Mesenchymal stem cell (in vitro differentiated cells and primary cell): ENCODE measurements around the gene DPYSL5.

Experiments used
- DNase-seq: peaks from one replicate; pipeline ENCODE4 v3.0.0-alpha.2; 2013
- H2AFZ ChIP-seq: one replicate; pipeline ENCODE4 v1.6.1; 2013; ENCODE audit warnings: low read depth, mild to moderate bottlenecking, control low read depth, inconsistent platforms, low read length, moderate library complexity
- H2AK5ac ChIP-seq: 2 replicates; pipeline ENCODE4 v1.6.1; 2013; ENCODE audit warnings: low read length, moderate library complexity, mild to moderate bottlenecking, inconsistent platforms; ENCODE audit not compliant: severe bottlenecking
- H2BK120ac ChIP-seq: one replicate; pipeline ENCODE4 v1.6.1; 2013; ENCODE audit warnings: low read depth, mild to moderate bottlenecking, inconsistent platforms, low read length, moderate library complexity
- H2BK12ac ChIP-seq, 2 experiments: one replicate each; pipeline ENCODE4 v1.6.1; 2013; ENCODE audit warnings: inconsistent platforms in 2 of 2, low read length in 2 of 2, mild to moderate bottlenecking in 2 of 2, moderate library complexity in 2 of 2, control low read depth in 1 of 2
- H2BK15ac ChIP-seq: one replicate; pipeline ENCODE4 v1.6.1; 2013; ENCODE audit warnings: mild to moderate bottlenecking, low read depth, inconsistent platforms; ENCODE audit not compliant: poor library complexity, severe bottlenecking
- H2BK5ac ChIP-seq: 2 replicates; pipeline ENCODE4 v1.6.1; 2013; ENCODE audit warnings: low read depth, mild to moderate bottlenecking, low read length, control low read depth, inconsistent platforms; ENCODE audit not compliant: poor library complexity, severe bottlenecking
- H3K14ac ChIP-seq, 2 experiments: one replicate each; pipeline ENCODE4 v1.6.1; 2013; ENCODE audit warnings: inconsistent platforms in 2 of 2, low read length in 2 of 2, control low read depth in 1 of 2, mild to moderate bottlenecking in 1 of 2, moderate library complexity in 1 of 2
- H3K18ac ChIP-seq, 2 experiments: one replicate each; pipeline ENCODE4 v1.6.1; 2013; ENCODE audit warnings: inconsistent platforms in 2 of 2, low read length in 2 of 2, control low read depth in 1 of 2, low read depth in 1 of 2, mild to moderate bottlenecking in 1 of 2
- H3K23ac ChIP-seq, 2 experiments: one replicate each; pipeline ENCODE4 v1.6.1; 2013; ENCODE audit warnings: inconsistent platforms in 2 of 2, low read length in 2 of 2, mild to moderate bottlenecking in 2 of 2, moderate library complexity in 2 of 2, control low read depth in 1 of 2
- H3K27ac ChIP-seq: 2 replicates; pipeline ENCODE4 v1.5.1; 2013; ENCODE audit warnings: mild to moderate bottlenecking, moderate library complexity, low read length, control low read depth, inconsistent platforms; ENCODE audit not compliant: poor library complexity, severe bottlenecking
- H3K27me3 ChIP-seq, 2 experiments: 2 replicates each; pipeline versions ENCODE4 v1.6.1 to v1.7.0; 2013; ENCODE audit warnings: low read length in 2 of 2, mild to moderate bottlenecking in 2 of 2, moderate library complexity in 2 of 2, control low read depth in 1 of 2, inconsistent platforms in 1 of 2; ENCODE audit not compliant: control insufficient read depth in 1 of 2, insufficient read depth in 1 of 2
- H3K36me3 ChIP-seq, 2 experiments: 2 replicates each; pipeline versions ENCODE4 v1.6.1 to v1.7.0; 2013; ENCODE audit warnings: low read length in 2 of 2, control low read depth in 1 of 2, inconsistent platforms in 1 of 2, low read depth in 1 of 2, mild to moderate bottlenecking in 1 of 2; ENCODE audit not compliant: insufficient read depth in 2 of 2, control insufficient read depth in 1 of 2
- H3K4ac ChIP-seq, 2 experiments: one replicate each; pipeline ENCODE4 v1.6.1; 2013; ENCODE audit warnings: inconsistent platforms in 2 of 2, low read length in 2 of 2, mild to moderate bottlenecking in 2 of 2, moderate library complexity in 2 of 2, control low read depth in 1 of 2, low read depth in 1 of 2
- H3K4me1 ChIP-seq: 2 replicates; pipeline ENCODE4 v1.6.1; 2013; ENCODE audit warnings: low read depth, low read length, control low read depth; ENCODE audit not compliant: control insufficient read depth, insufficient read depth
- H3K4me2 ChIP-seq: 2 replicates; pipeline ENCODE4 v1.6.1; 2013; ENCODE audit warnings: low read length, mild to moderate bottlenecking, inconsistent platforms; ENCODE audit not compliant: poor library complexity, severe bottlenecking
- H3K4me3 ChIP-seq, 2 experiments: 2 replicates each; pipeline versions ENCODE4 v1.5.1 to v1.7.0; 2013; ENCODE audit warnings: low read length in 2 of 2, mild to moderate bottlenecking in 2 of 2, control low read depth in 1 of 2, low read depth in 1 of 2; ENCODE audit not compliant: insufficient read depth in 1 of 2
- H3K79me1 ChIP-seq: replicated peaks from 2 replicates; pipeline ENCODE4 v1.6.1; 2013; ENCODE audit warnings: mild to moderate bottlenecking, control low read depth, low read length, inconsistent platforms; ENCODE audit not compliant: poor library complexity, severe bottlenecking
- H3K9ac ChIP-seq: 2 replicates; pipeline ENCODE4 v1.7.0; 2013; ENCODE audit warnings: mild to moderate bottlenecking, low read length, moderate library complexity
- H3K9me3 ChIP-seq: 2 replicates; pipeline ENCODE4 v1.7.0; 2013; ENCODE audit warnings: mild to moderate bottlenecking, low read length; ENCODE audit not compliant: control insufficient read depth
- H4K8ac ChIP-seq: one replicate; pipeline ENCODE4 v1.6.1; 2013; ENCODE audit warnings: inconsistent platforms, mild to moderate bottlenecking, low read length, moderate library complexity
- H4K91ac ChIP-seq: one replicate; pipeline ENCODE4 v1.6.1; 2013; ENCODE audit warnings: mild to moderate bottlenecking, low read length, inconsistent platforms
- whole genome bisulfite sequencing: methylation state at CpG from one replicate; pipeline ENCODE4 v1.1.7; 2013; ENCODE audit warnings: mixed read lengths; 5-methylcytosine and 5-hydroxymethylcytosine counted together

Gene DPYSL5

GRCh38 chr2:26846334-26847306 lies 1.3 kb upstream of the DPYSL5 start:
- Histone ChIP-seq H4K91ac (no peak overlapping the region), H3K27me3 (peaks cover 75 to 90% of the 10 kb centered on the region in 2 experiments), H2BK5ac (no peak overlapping the region), H3K4me2 (no peak overlapping the region), H3K27ac (no peak overlapping the region), H2BK15ac (no peak overlapping the region), H3K79me1 (no peaks in the 10 kb centered on the region), H2AFZ (no peak overlapping the region), H3K36me3 (no peaks in the 10 kb centered on the region), H3K9me3 (no peaks in the 10 kb centered on the region), H3K4ac (no peak overlapping the region), H2BK12ac (no peak overlapping the region), H3K23ac (no peak overlapping the region), H3K14ac (no peak overlapping the region), H3K4me1 (peaks cover 26% of the 10 kb centered on the region), H3K4me3 (peak overlapping the region in 1 of 2 experiments; percentile 36), H2AK5ac (no peak overlapping the region), H4K8ac (no peak overlapping the region), H3K18ac (no peak overlapping the region), H3K9ac (no peak overlapping the region), H2BK120ac (no peak overlapping the region)
- peak; percentile 73 for DNase-seq
- WGBS = 17% methylated on average over 33 of the region's 39 CpGs

- no peak overlapping the region for H2BK15ac ChIP-seq
- H3K23ac ChIP-seq = peak overlapping the region; percentile 31 to 79
- no peak overlapping the region for H2BK12ac ChIP-seq
- H2AK5ac ChIP-seq = no peak overlapping the region
- no peak overlapping the region for H3K4me3 ChIP-seq
- H3K18ac ChIP-seq = no peak overlapping the region
- DNase-seq = no peak
- H2BK120ac ChIP-seq = no peak overlapping the region
- no peak overlapping the region for H3K4ac ChIP-seq
- H2BK5ac ChIP-seq = no peak overlapping the region
- H4K91ac ChIP-seq = no peak overlapping the region
- H3K4me2 ChIP-seq = peak overlapping the region; percentile 74
- H3K14ac ChIP-seq = no peak overlapping the region
- no peak overlapping the region for H3K9ac ChIP-seq
- H4K8ac ChIP-seq = no peak overlapping the region
- 3% methylated on average over 27 of the region's 27 CpGs for WGBS
- H2AFZ ChIP-seq = no peak overlapping the region
- peaks cover 26% of the 10 kb centered on the region for H3K4me1 ChIP-seq
- no peaks in the 10 kb centered on the region for H3K9me3 ChIP-seq
- H3K79me1 ChIP-seq = no peaks in the 10 kb centered on the region
- H3K27ac ChIP-seq = no peak overlapping the region
- no peaks in the 10 kb centered on the region for H3K36me3 ChIP-seq
- H3K27me3 ChIP-seq = peaks cover 74 to 91% of the 10 kb centered on the region in 2 experiments
Measured at GRCh38 chr2:26847307-26847654, 651 bp upstream of the DPYSL5 start.

- Histone ChIP-seq H3K4ac (no peak overlapping the region), H2AFZ (no peak overlapping the region), H2BK5ac (no peak overlapping the region), H4K91ac (peak overlapping the region; percentile 19), H3K79me1 (no peaks in the 10 kb centered on the region), H3K9me3 (no peaks in the 10 kb centered on the region), H3K4me3 (no peak overlapping the region), H3K23ac (peak overlapping the region in 1 of 2 experiments; percentile 91), H3K27me3 (peaks cover 83 to 93% of the 10 kb centered on the region in 2 experiments), H2BK15ac (peak overlapping the region; percentile 20), H3K27ac (no peak overlapping the region), H2BK120ac (no peak overlapping the region), H3K18ac (peak overlapping the region in 1 of 2 experiments; percentile 21), H2BK12ac (no peak overlapping the region), H4K8ac (no peak overlapping the region), H3K4me2 (peak overlapping the region; percentile 74), H3K36me3 (no peaks in the 10 kb centered on the region), H2AK5ac (no peak overlapping the region), H3K4me1 (peaks cover 26% of the 10 kb centered on the region), H3K9ac (no peak overlapping the region), H3K14ac (no peak overlapping the region)
- 2% methylated on average over 71 of the region's 75 CpGs for WGBS
- DNase-seq = peak; percentile 12
Measured at GRCh38 chr2:26848336-26849055, 564 bp downstream of the DPYSL5 start.
